K562 (cell line): Measurements from ENCODE around the gene SERTAD4. TPM values are rescaled to one million over a fixed set of nuclear protein-coding genes. Genes with fewer than 3 reads are reported as not detected.

Source experiments
- ATAC-seq: fragments of 200-7000 bp; cut with Tn5 transposase; 3 replicates; pipeline ENCODE4 v1.9.1; 2020; ENCODE audit warnings: moderate library complexity
- BruUV-seq: library from RNA; stranded (reverse); fragments of 400-500 nt; replicated peaks from 2 replicates; lab custom pipeline; 2021; lab: Mats Ljungman, UMichigan
- CTCF ChIA-PET: fragments of 300-600 bp; formaldehyde crosslinking; extraction: SDS; loops from one replicate; lab custom pipeline; 2021; ENCODE audit warnings: low intra/inter-chr PET ratio; lab: Yijun Ruan, JAX
- POLR2A ChIA-PET: fragments of 300-600, 350-650 bp; sonication (Branson Sonifier 250); formaldehyde crosslinking; extraction: SDS; loops from one replicate; lab custom pipeline; 2021; ENCODE audit warnings: antibody characterized with exemption, inconsistent platforms; lab: Yijun Ruan, JAX
- DNase-seq, 4 experiments: peaks; one replicate each; pipeline versions ENCODE4 v3.0.0 to v3.0.0-alpha.2; 2011 to 2018; ENCODE audit warnings: low spot score in 3 of 4, mixed read lengths in 3 of 4; ENCODE audit errors: extremely low read depth in 1 of 4
- FAIRE-seq: peaks from 2 replicates; lab custom pipeline; 2011; peaks lifted over from hg19 to GRCh38; lab: Jason Lieb, UNC
- H2AFZ ChIP-seq: 2 replicates; pipeline ENCODE4 v1.6.0; 2011; ENCODE audit warnings: low read depth, low read length, control low read depth, inconsistent platforms
- H3K27ac ChIP-seq: fragments of 200-600 bp; 3 replicates; pipeline ENCODE4 v1.8.0; 2011; ENCODE audit warnings: low read depth, mild to moderate bottlenecking, control low read depth, inconsistent platforms, low read length, moderate library complexity, mixed read lengths; ENCODE audit errors: extremely low read depth
- H3K27me3 ChIP-seq, 2 experiments: fragments of 300-600 bp in 1 of 2; 2 replicates in 1 of 2; 3 replicates in 1 of 2; pipeline versions ENCODE4 v1.6.0 to v1.8.0; 2011; ENCODE audit warnings: inconsistent platforms in 2 of 2, low read length in 2 of 2, mild to moderate bottlenecking in 1 of 2, mixed read lengths in 1 of 2, moderate library complexity in 1 of 2; ENCODE audit not compliant: control insufficient read depth in 2 of 2, insufficient read depth in 2 of 2
- H3K36me3 ChIP-seq: fragments of 300-600 bp; 3 replicates; pipeline ENCODE4 v1.8.0; 2011; ENCODE audit warnings: mild to moderate bottlenecking, low read length, inconsistent platforms; ENCODE audit not compliant: control insufficient read depth, insufficient read depth
- H3K4me1 ChIP-seq, 2 experiments: fragments of 200-600 bp in 1 of 2; replicated peaks in 1 of 2; 2 replicates in 1 of 2; 3 replicates in 1 of 2; pipeline versions ENCODE4 v1.5.1 to v1.8.0; 2011; ENCODE audit warnings: inconsistent platforms in 2 of 2, low read length in 2 of 2, mild to moderate bottlenecking in 1 of 2, mixed read lengths in 1 of 2, moderate library complexity in 1 of 2; ENCODE audit not compliant: control insufficient read depth in 2 of 2, insufficient read depth in 2 of 2
- H3K4me2 ChIP-seq: 2 replicates; pipeline ENCODE4 v1.6.1; 2011; ENCODE audit warnings: low read length, control low read depth, inconsistent platforms, mixed read lengths; ENCODE audit not compliant: insufficient read depth
- H3K4me3 ChIP-seq: fragments of 200-600 bp; sonication (generic), shearing (Covaris generic); 2 replicates; pipeline ENCODE4 v1.5.1; 2016; ENCODE audit warnings: control low read depth, inconsistent platforms
- H3K79me2 ChIP-seq: fragments of 200-600 bp; 3 replicates; pipeline ENCODE4 v1.8.0; 2011; ENCODE audit warnings: low read length, inconsistent platforms; ENCODE audit not compliant: control insufficient read depth, insufficient read depth
- H3K9ac ChIP-seq, 2 experiments: 2 replicates each; pipeline versions ENCODE4 v1.6.0 to v1.6.1; 2011; ENCODE audit warnings: low read depth in 2 of 2, low read length in 2 of 2, control low read depth in 1 of 2, inconsistent platforms in 1 of 2, mild to moderate bottlenecking in 1 of 2, mixed read lengths in 1 of 2; ENCODE audit not compliant: insufficient read depth in 1 of 2
- H3K9me1 ChIP-seq: one replicate; pipeline ENCODE4 v1.6.0; 2011; ENCODE audit warnings: inconsistent platforms, mild to moderate bottlenecking, low read length, moderate library complexity; ENCODE audit not compliant: control insufficient read depth, insufficient read depth
- H3K9me3 ChIP-seq: replicated peaks from 2 replicates; pipeline ENCODE4 v1.5.1; 2011; ENCODE audit warnings: low read depth, low read length, inconsistent platforms; ENCODE audit not compliant: control insufficient read depth, insufficient read depth
- H4K20me1 ChIP-seq: replicated peaks from 2 replicates; pipeline ENCODE4 v1.6.1; 2011; ENCODE audit warnings: low read length, inconsistent platforms, mixed read lengths; ENCODE audit not compliant: control insufficient read depth, insufficient read depth
- RBM14 ChIP-seq: fragments of 200-400 bp; formaldehyde crosslinking; IDR thresholded peaks from 2 replicates; pipeline ENCODE4 v1.6.1; 2018; ENCODE audit warnings: low read depth, mild to moderate bottlenecking, low read length, moderate library complexity, borderline replicate concordance; ENCODE audit not compliant: insufficient read depth
- YY1 ChIP-seq, 3 experiments: IDR thresholded peaks; 2 replicates each; pipeline ENCODE4 v1.6.1; 2011; ENCODE audit warnings: low read length in 2 of 3, mild to moderate bottlenecking in 2 of 3, moderate library complexity in 2 of 3, borderline replicate concordance in 1 of 3, control low read depth in 1 of 3, low read depth in 1 of 3; ENCODE audit not compliant: insufficient read depth in 3 of 3, insufficient replicate concordance in 2 of 3, control insufficient read depth in 1 of 3, insufficient read length in 1 of 3; ENCODE audit errors: extremely low read depth in 1 of 3
- WGBS: fragments of 100-300 bp; shearing (Covaris generic); methylation state at CpG from one replicate; pipeline ENCODE4 v1.1.6; 2016; ENCODE audit warnings: low coverage, mixed read lengths; ENCODE audit not compliant: insufficient coverage; ENCODE audit errors: missing lambda C conversion rate; 5-methylcytosine and 5-hydroxymethylcytosine counted together
- in situ Hi-C: fragments of 300-500 bp; cut with MboI; formaldehyde crosslinking; loops from 4 replicates; pipeline ENCODE4 v1.15.0; 2018; ENCODE audit warnings: inconsistent platforms, mixed read lengths
- intact Hi-C: fragments of 100-400 bp; cut with micrococcal nuclease; formaldehyde crosslinking; loops from 2 replicates; pipeline ENCODE4 v1.14.2; 2022
- polyA plus RNA-seq, 8 experiments: library from polyadenylated mRNA; depleted of rRNA in 4 of 8; stranded (reverse) in 5 of 8; unstranded in 3 of 8; fragments of >200 nt; fragmentation: Nextera tagmentation in 2 of 8; fragmentation: Illumina TruSeq in 1 of 8; extraction: Ambion mirVana in 2 of 8; extraction: Trizol in 1 of 8; gene quantifications; 2 replicates each; pipeline versions ENCODE4 v1.2.1 to v1.2.3, GENCODE V29; 2011 to 2014; ENCODE audit warnings: inconsistent platforms in 1 of 8, missing spikeins in 1 of 8
- total RNA-seq, 7 experiments: library from RNA; depleted of rRNA in 6 of 7; stranded (reverse); fragments of >200 nt in 6 of 7; fragmentation: Illumina TruSeq in 2 of 7; extraction: Trizol in 2 of 7; gene quantifications; 2 replicates each; pipeline versions ENCODE4 v1.2.1 to v1.2.3, GENCODE V29; 2011 to 2021; ENCODE audit warnings: low replicate concordance in 1 of 7
- TF ChIP-seq, protein P1 (sequence below): IDR thresholded peaks from 2 replicates; pipeline ENCODE4 v1.6.1; 2016; ENCODE audit warnings: missing genetic modification characterization, missing compliant biosample characterization

SERTAD4 gene
- total and polyA plus RNA-seq, 9 of the 15 experiments (the other 6 are each of a cell fraction or from before 2014, with no cell fraction given): not detected

DNA sequence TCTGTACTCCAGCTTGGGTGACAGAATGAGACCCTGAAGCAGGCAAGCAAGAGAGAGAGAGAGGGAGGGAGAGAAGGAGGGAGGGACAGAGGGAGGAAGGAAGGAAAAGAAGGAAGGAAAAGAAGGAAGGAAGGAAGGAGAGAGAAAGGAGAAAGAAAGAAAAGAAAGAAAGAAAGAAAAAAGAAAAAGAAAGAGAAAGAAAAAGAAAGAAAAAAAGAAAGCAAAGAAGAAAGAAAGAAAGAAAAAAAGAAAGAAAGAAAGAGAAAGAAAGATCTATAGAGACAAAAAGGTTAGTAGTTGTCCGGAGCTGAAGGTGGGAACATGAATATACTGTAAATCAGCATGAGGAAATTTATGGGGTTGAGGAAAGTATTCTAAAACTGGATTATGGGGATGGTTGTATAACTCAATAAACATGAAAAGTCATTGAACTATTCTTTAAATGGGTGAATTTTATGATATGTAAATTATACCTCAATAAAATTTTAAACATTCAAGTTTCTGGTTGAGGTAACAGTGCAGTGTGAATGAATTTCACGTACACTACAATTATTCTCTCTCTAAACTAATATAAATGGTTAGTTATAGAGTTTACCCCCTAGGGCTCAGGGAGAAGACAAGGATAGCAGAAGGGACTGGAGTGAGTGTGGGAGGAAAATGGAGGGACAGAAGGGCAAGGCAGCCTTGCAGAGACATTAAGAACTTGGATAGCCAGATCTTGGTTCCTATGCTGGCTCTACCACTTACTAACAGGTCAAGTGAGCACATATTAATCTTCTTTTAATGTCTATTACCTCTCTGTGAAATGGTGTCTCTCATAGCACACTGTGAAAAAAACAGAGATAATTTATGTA is 24.8 kb upstream of the SERTAD4 start:
- no peak for ATAC-seq
- H3K27me3 ChIP-seq: no peaks in the 10 kb centered on the region; a peak in 1 of 5 replicates
- no TSS peak for BruUV-seq
- H3K9me1 ChIP-seq: no peaks in the 10 kb centered on the region
- FAIRE-seq: no peak
- H3K4me2 ChIP-seq: no peak overlapping the region
- no peaks in the 10 kb centered on the region for H3K79me2 ChIP-seq
- intact Hi-C loops: no loop called here
- TF ChIP-seq, protein P1, sequence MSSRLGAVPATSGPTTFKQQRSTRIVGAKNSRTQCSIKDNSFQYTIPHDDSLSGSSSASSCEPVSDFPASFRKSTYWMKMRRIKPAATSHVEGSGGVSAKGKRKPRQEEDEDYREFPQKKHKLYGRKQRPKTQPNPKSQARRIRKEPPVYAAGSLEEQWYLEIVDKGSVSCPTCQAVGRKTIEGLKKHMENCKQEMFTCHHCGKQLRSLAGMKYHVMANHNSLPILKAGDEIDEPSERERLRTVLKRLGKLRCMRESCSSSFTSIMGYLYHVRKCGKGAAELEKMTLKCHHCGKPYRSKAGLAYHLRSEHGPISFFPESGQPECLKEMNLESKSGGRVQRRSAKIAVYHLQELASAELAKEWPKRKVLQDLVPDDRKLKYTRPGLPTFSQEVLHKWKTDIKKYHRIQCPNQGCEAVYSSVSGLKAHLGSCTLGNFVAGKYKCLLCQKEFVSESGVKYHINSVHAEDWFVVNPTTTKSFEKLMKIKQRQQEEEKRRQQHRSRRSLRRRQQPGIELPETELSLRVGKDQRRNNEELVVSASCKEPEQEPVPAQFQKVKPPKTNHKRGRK (tag): peak; percentile 91
- TF ChIP-seq RBM14 (no peak), YY1 (IDR thresholded peaks at IDR 0.05; ENCODE audit: borderline replicate concordance in 1 of 3, control insufficient read depth in 1 of 3, extremely low read depth in 1 of 3, insufficient read depth in 3 of 3, insufficient read length in 1 of 3, insufficient replicate concordance in 2 of 3, low read depth in 1 of 3, low read length in 2 of 3) (no peak)
- 8% methylated on average over 2 of the region's 2 CpGs for WGBS
- ChIA-PET CTCF (no interaction called here), POLR2A (no interaction called here)
- DNase-seq: no peak
- H3K27ac ChIP-seq: no peak overlapping the region
- H3K4me3 ChIP-seq: no peak overlapping the region
- no peaks in the 10 kb centered on the region for H4K20me1 ChIP-seq
- in situ Hi-C loops: no loop called here
- H3K9me3 ChIP-seq: no peaks in the 10 kb centered on the region
- H2AFZ ChIP-seq: no peak overlapping the region
- H3K9ac ChIP-seq: no peak overlapping the region
- peaks cover 0 to 5% of the 10 kb centered on the region in 2 experiments; a peak in 1 of 5 replicates for H3K4me1 ChIP-seq
- no peaks in the 10 kb centered on the region for H3K36me3 ChIP-seq
